SKM-1 (cell line): Measurements from ENCODE around the gene SRC.
A peak's percentile ranks its signal among the peaks of the same experiment; 100 is the strongest.
"Not testable (repeated sequence)": the region's sequence is repeated elsewhere in the genome, so short reads cannot be mapped to it uniquely, and the experiment has no call there.

Experiments
- DNase-seq: peaks from one replicate; lab custom pipeline; 2025; ENCODE audit not compliant: unreplicated experiment; lab: John Stamatoyannopoulos, UW

SRC gene

GRCh38 chr20:37335642-37336368 is 10.1 kb upstream of the SRC start:
- no peak for DNase-seq

- peak; percentile 69 for DNase-seq
Measured at GRCh38 chr20:37336369-37337207, 9.4 kb upstream of the SRC start.

GRCh38 chr20:37337208-37337991 is 8.5 kb upstream of the SRC start:
- no peak for DNase-seq

GRCh38 chr20:37338380-37338779 is 7.6 kb upstream of the SRC start:
- not testable (repeated sequence) for DNase-seq

GRCh38 chr20:37339208-37339607 is 6.7 kb upstream of the SRC start:
- DNase-seq: no peak

- not testable (repeated sequence) for DNase-seq
Measured at GRCh38 chr20:37339764-37340109, 6.2 kb upstream of the SRC start.

- DNase-seq: no peak
Measured at GRCh38 chr20:37340998-37341397, 4.9 kb upstream of the SRC start.

GRCh38 chr20:37341632-37342031 is 4.3 kb upstream of the SRC start:
- no peak for DNase-seq

GRCh38 chr20:37342231-37343177 is 3.4 kb upstream of the SRC start:
- DNase-seq: no peak

- no peak for DNase-seq
Measured at GRCh38 chr20:37343212-37343993, 2.5 kb upstream of the SRC start.

- DNase-seq: no peak
Measured at GRCh38 chr20:37343994-37344355, 2.0 kb upstream of the SRC start.

GRCh38 chr20:37344506-37345338 is 1.2 kb upstream of the SRC start:
- no peak for DNase-seq

- DNase-seq: no peak
Measured at GRCh38 chr20:37346236-37346534, 245 bp downstream of the SRC start.

GRCh38 chr20:37346535-37347346 is 801 bp downstream of the SRC start:
- DNase-seq: no peak

- no peak for DNase-seq
Measured at GRCh38 chr20:37347347-37347823, 1.4 kb downstream of the SRC start.

- no peak for DNase-seq
Measured at GRCh38 chr20:37347891-37348791, 2.2 kb downstream of the SRC start.
